ENCODE measurements around the gene MGAT5.

Gene MGAT5

GRCh38 chr2:134410831-134411231, 157.0 kb downstream of the MGAT5 start:
- Histone ChIP-seq H3K27me3 (ENCODE audit: insufficient read depth, poor library complexity, severe bottlenecking) (no peaks in the 10 kb centered on the region), H3K4me1 (ENCODE audit: insufficient read depth, poor library complexity, severe bottlenecking) (peaks cover 28% of the 10 kb centered on the region), H3K4me3 (ENCODE audit: severe bottlenecking) (no peak overlapping the region), H3K27ac (ENCODE audit: poor library complexity, severe bottlenecking) (no peak overlapping the region), H3K36me3 (ENCODE audit: low read depth) (no peaks in the 10 kb centered on the region; the same call in 1 of the 2 replicates), H3K9me3 (ENCODE audit: severe bottlenecking) (no peaks in the 10 kb centered on the region)
- DNase-seq (ENCODE audit: low spot score) = no peak
- TF ChIP-seq CTCF (IDR thresholded peaks at IDR 0.05; ENCODE audit: poor library complexity, severe bottlenecking) = no peak
- no peak for ATAC-seq (ENCODE audit: low read depth)

- no peaks in the 10 kb centered on the region for H3K27me3 ChIP-seq (ENCODE audit: insufficient read depth, poor library complexity, severe bottlenecking)
- H3K36me3 ChIP-seq (ENCODE audit: low read depth) = no peaks in the 10 kb centered on the region; the same call in 1 of the 2 replicates
- no peak for DNase-seq (ENCODE audit: low spot score)
- TF ChIP-seq CTCF (IDR thresholded peaks at IDR 0.05; ENCODE audit: poor library complexity, severe bottlenecking) = no peak
- no peak overlapping the region for H3K4me3 ChIP-seq (ENCODE audit: severe bottlenecking)
- no peaks in the 10 kb centered on the region for H3K9me3 ChIP-seq (ENCODE audit: severe bottlenecking)
- no peak overlapping the region for H3K27ac ChIP-seq (ENCODE audit: poor library complexity, severe bottlenecking)
- H3K4me1 ChIP-seq (ENCODE audit: insufficient read depth, poor library complexity, severe bottlenecking) = peaks cover 22% of the 10 kb centered on the region
- ATAC-seq (ENCODE audit: low read depth) = no peak
Measured at GRCh38 chr2:134411279-134411827, 157.5 kb downstream of the MGAT5 start.

- Histone ChIP-seq H3K4me1 (ENCODE audit: insufficient read depth, poor library complexity, severe bottlenecking) (peaks cover 16% of the 10 kb centered on the region), H3K27me3 (ENCODE audit: insufficient read depth, poor library complexity, severe bottlenecking) (no peaks in the 10 kb centered on the region), H3K9me3 (ENCODE audit: severe bottlenecking) (no peaks in the 10 kb centered on the region), H3K36me3 (ENCODE audit: low read depth) (no peaks in the 10 kb centered on the region; the same call in 1 of the 2 replicates), H3K4me3 (ENCODE audit: severe bottlenecking) (no peak overlapping the region), H3K27ac (ENCODE audit: poor library complexity, severe bottlenecking) (no peak overlapping the region)
- DNase-seq (ENCODE audit: low spot score) (no peak), ATAC-seq (ENCODE audit: low read depth) (peak; percentile 71)
- peak; percentile 75 for TF ChIP-seq CTCF (IDR thresholded peaks at IDR 0.05; ENCODE audit: poor library complexity, severe bottlenecking)
Measured at GRCh38 chr2:134411828-134412638, 158.2 kb downstream of the MGAT5 start.

- DNase-seq (ENCODE audit: low spot score) (no peak), ATAC-seq (ENCODE audit: low read depth) (no peak)
- no peak overlapping the region for H3K27ac ChIP-seq (ENCODE audit: poor library complexity, severe bottlenecking)
- no peak overlapping the region for H3K4me3 ChIP-seq (ENCODE audit: severe bottlenecking)
- H3K27me3 ChIP-seq (ENCODE audit: insufficient read depth, poor library complexity, severe bottlenecking) = no peaks in the 10 kb centered on the region
- H3K36me3 ChIP-seq (ENCODE audit: low read depth) = no peaks in the 10 kb centered on the region
- peaks cover 10% of the 10 kb centered on the region for H3K4me1 ChIP-seq (ENCODE audit: insufficient read depth, poor library complexity, severe bottlenecking)
- no peak for TF ChIP-seq CTCF (IDR thresholded peaks at IDR 0.05; ENCODE audit: poor library complexity, severe bottlenecking)
- H3K9me3 ChIP-seq (ENCODE audit: severe bottlenecking) = no peaks in the 10 kb centered on the region
Measured at GRCh38 chr2:134412639-134412999, 158.7 kb downstream of the MGAT5 start.

GRCh38 chr2:134413430-134413829, 159.6 kb downstream of the MGAT5 start:
- no peak overlapping the region for H3K4me3 ChIP-seq (ENCODE audit: severe bottlenecking)
- no peak for ATAC-seq (ENCODE audit: low read depth)
- no peaks in the 10 kb centered on the region for H3K36me3 ChIP-seq (ENCODE audit: low read depth)

More at GRCh38 chr2:134413430-134413829, 159.6 kb downstream of the MGAT5 start:
- no peaks in the 10 kb centered on the region for H3K27me3 ChIP-seq (ENCODE audit: insufficient read depth, poor library complexity, severe bottlenecking)
- no peak for DNase-seq (ENCODE audit: low spot score)
- H3K9me3 ChIP-seq (ENCODE audit: severe bottlenecking) = no peaks in the 10 kb centered on the region
- TF ChIP-seq CTCF (IDR thresholded peaks at IDR 0.05; ENCODE audit: poor library complexity, severe bottlenecking) = no peak
- H3K27ac ChIP-seq (ENCODE audit: poor library complexity, severe bottlenecking) = no peak overlapping the region
- H3K4me1 ChIP-seq (ENCODE audit: insufficient read depth, poor library complexity, severe bottlenecking) = peaks cover 2% of the 10 kb centered on the region
